BE2C (cell line): Measurements from ENCODE around the gene COMT.

Source experiments
- DNase-seq: peaks from one replicate; pipeline ENCODE4 v3.0.0-alpha.2; 2020
- H3K27me3 ChIP-seq: fragments of 250-450 bp; sonication (Bioruptor Pico); 2 replicates; pipeline ENCODE4 v1.5.1; 2020; ENCODE audit warnings: mild to moderate bottlenecking
- H3K36me3 ChIP-seq: fragments of 250-450 bp; sonication (Bioruptor Pico); 2 replicates; pipeline ENCODE4 v1.5.1; 2020; ENCODE audit warnings: mild to moderate bottlenecking
- H3K4me1 ChIP-seq: fragments of 250-450 bp; sonication (Bioruptor Pico); 2 replicates; pipeline ENCODE4 v1.5.1; 2020
- H3K4me3 ChIP-seq: 2 replicates; pipeline ENCODE4 v1.5.1; 2011; ENCODE audit warnings: low read depth, low read length
- H3K9me3 ChIP-seq: fragments of 250-450 bp; sonication (Bioruptor Pico); 2 replicates; pipeline ENCODE4 v1.5.1; 2020
- TF ChIP-seq, protein P1 (sequence below): IDR thresholded peaks from 2 replicates; pipeline ENCODE4 v1.5.1; 2012; ENCODE audit warnings: mild to moderate bottlenecking, low read depth, low read length

Gene COMT

DNA sequence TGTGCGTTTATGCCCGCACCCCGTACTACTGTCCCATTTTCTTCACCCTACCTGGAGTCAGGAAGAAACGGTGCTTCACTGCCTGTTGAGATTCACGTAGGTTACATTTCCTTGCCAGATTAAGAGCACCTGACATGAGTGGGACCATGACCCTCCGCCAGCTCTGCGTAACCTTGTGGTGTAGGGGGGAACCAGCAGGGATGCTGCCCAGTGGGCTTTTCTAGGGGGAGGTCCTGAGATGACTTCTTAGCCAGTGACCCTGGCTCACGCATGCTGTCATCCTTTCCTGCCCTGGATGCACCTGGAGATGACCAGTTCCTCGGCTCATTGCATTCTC, 76.0 kb downstream of the COMT start:
- no peak for DNase-seq
- Histone ChIP-seq H3K36me3 (no peaks in the 10 kb centered on the region), H3K4me1 (peaks cover 24% of the 10 kb centered on the region), H3K9me3 (no peaks in the 10 kb centered on the region), H3K27me3 (no peaks in the 10 kb centered on the region), H3K4me3 (no peak overlapping the region; the same call in 1 of the 2 replicates)
- TF ChIP-seq, protein P1, sequence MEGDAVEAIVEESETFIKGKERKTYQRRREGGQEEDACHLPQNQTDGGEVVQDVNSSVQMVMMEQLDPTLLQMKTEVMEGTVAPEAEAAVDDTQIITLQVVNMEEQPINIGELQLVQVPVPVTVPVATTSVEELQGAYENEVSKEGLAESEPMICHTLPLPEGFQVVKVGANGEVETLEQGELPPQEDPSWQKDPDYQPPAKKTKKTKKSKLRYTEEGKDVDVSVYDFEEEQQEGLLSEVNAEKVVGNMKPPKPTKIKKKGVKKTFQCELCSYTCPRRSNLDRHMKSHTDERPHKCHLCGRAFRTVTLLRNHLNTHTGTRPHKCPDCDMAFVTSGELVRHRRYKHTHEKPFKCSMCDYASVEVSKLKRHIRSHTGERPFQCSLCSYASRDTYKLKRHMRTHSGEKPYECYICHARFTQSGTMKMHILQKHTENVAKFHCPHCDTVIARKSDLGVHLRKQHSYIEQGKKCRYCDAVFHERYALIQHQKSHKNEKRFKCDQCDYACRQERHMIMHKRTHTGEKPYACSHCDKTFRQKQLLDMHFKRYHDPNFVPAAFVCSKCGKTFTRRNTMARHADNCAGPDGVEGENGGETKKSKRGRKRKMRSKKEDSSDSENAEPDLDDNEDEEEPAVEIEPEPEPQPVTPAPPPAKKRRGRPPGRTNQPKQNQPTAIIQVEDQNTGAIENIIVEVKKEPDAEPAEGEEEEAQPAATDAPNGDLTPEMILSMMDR = no peak

DNA sequence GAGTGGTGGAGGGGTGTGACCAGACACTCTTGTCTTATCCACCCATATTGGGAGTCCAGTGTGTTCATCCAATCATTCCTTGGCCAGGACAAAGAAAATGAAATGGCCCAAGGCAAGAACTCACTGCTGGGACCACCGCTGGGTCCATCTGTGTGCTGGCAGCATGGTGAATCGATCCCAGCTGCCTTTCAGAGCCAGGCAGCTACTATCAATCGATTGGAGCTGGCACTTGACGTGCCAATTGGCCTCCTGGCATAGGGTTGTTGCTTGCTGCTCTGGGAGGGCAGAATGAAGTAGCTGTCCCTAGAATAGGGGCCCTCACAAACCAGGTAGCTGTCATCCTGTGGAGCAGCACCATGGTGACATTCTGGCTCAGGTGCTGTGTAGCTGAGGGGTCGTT, 76.4 kb downstream of the COMT start:
- H3K4me3 ChIP-seq = no peak overlapping the region
- no peaks in the 10 kb centered on the region for H3K9me3 ChIP-seq
- H3K36me3 ChIP-seq = no peaks in the 10 kb centered on the region
- no peaks in the 10 kb centered on the region for H3K27me3 ChIP-seq
- peaks cover 19% of the 10 kb centered on the region for H3K4me1 ChIP-seq
- TF ChIP-seq, protein P1 = no peak
- DNase-seq = no peak
